Dermis blood vessel endothelial cell (primary cell): ENCODE measurements around the gene FFAR1. TPM values are rescaled to one million over a fixed set of nuclear protein-coding genes. Genes with fewer than 3 reads are reported as not detected.
"Not testable (repeated sequence)": the region's sequence is repeated elsewhere in the genome, so short reads cannot be mapped to it uniquely, and the experiment has no call there.

ENCODE experiments used
- DNase-seq: peaks from one replicate; pipeline ENCODE4 v3.0.0; 2010
- total RNA-seq: library from RNA; depleted of rRNA; stranded (reverse); fragments of >200 nt; gene quantifications from 2 replicates; pipeline ENCODE4 v1.2.3, GENCODE V29; 2014

Gene FFAR1
- total RNA-seq, 1 donor from 2014 or later: not detected

DNA sequence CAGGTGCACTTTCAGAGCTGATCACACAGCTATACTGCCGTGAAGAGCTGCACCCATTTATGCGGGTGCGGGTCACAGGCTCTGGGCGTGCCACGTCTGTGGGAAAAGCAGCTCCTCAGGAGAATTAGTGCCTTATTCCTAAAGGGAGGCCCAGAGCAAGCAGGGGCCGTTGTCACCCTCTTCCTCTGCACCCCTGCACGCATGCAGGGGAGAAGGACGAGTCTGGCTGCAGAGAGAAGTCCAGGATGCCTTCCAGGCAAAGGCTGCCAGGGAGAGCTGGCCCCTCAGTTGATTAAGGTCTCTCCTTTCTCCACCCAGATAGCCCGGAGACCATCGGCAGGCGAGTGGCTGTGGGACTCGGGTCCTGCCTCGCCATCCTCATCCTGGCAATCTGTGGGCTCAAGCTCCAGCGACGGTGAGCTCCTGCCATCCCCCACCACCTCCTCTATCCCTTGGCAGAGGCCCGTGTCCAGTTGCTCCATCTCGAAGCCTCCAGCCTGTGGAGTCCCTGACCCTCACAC, 3.1 kb upstream of the FFAR1 start:
- DNase-seq: no peak

DNA sequence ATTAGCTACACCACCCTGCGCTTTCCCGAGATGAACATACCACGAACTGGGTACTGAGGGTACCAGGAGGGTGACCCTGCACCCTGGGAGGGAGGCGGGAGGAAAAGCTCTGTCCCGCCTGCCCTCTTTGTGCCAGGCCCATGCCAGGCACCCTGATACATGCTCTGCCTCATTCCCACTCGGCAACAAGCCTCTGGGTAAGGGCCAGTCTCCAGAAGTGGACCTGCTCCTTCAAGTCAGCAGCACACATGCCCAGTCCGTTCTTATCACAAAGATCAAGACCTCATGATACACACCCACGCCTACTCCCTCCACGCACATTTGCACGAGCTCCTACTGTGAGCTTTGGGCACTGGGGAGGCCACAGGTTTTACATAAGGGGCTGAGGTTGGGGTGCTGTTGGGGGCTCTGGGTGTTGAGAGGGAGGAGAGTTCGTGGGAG, 2.0 kb upstream of the FFAR1 start:
- no peak for DNase-seq

DNA sequence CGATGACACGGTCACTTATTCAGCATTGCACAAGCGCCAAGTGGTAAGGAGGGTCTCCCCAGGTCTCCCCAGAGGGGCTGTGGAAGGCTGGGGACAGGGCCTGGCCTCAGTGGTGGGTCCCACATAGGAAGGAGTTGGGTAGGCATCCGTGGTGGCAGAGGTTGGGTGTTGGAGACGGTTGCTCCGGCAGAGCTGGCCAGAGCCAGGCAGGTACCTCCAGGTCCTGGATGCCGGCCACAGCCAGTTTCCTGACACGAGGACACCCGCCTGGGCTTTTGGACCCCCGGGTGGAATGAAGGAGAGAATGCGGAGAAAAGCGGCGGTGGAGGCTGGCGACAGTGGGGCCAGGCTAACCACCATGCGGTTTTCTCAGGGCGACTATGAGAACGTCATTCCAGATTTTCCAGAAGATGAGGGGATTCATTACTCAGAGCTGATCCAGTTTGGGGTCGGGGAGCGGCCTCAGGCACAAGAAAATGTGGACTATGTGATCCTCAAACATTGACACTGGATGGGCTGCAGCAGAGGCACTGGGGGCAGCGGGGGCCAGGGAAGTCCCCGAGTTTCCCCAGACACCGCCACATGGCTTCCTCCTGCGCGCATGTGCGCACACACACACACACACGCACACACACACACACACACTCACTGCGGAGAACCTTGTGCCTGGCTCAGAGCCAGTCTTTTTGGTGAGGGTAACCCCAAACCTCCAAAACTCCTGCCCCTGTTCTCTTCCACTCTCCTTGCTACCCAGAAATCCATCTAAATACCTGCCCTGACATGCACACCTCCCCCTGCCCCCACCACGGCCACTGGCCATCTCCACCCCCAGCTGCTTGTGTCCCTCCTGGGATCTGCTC, 1.3 kb upstream of the FFAR1 start:
- DNase-seq: no peak

DNA sequence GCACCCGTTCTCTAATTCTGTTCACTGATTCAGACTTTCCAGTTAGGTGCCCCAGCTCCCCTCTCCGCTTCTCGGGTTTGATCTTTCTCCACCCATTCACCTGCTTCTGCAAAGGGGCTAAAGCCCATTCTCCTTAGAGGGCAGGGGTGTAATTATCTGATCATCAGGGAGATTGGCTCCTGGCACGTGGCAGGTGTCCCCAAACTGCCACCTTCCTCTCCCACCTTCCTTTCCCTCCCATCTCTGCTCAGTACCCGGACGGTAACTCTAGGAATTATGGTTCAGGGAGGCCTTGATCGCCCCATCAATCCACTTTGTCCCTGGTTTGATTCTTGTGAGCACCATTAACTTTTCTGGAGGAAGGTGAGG, 212 bp downstream of the FFAR1 start:
- DNase-seq: no peak

DNA sequence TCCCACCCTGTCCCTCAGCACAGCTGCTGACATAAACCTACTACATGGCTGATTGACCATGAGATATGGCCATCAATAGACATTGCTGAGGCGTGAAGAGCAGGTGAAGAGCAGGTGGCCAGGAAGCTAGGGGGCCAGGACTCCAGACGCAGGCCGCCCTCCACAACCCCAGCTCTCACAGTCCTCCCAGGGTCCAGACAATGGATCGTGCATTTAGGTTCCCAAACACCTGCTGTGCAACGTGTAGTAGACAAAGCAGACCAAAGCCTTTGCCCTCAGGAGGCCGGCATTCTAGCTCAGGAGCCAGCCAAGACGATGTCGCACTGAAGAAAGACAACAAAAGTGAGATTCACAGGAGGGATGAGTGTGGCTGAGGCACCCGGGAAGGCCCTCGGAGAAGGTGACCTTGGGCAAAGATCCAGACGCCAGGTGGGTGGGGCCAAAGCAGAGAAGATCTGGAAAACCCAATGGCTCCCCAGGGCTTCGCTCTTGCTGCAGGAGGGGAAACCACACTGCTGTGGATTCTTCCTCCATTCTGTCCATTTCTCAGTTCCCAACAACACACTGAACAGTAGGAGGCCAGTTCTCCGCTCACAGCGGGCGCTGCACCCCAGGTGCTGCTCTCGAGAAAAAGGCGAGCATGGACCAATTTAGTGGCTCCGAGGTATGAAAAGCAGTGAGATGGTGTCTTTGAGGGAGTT, 1.4 kb downstream of the FFAR1 start:
- no peak for DNase-seq

DNA sequence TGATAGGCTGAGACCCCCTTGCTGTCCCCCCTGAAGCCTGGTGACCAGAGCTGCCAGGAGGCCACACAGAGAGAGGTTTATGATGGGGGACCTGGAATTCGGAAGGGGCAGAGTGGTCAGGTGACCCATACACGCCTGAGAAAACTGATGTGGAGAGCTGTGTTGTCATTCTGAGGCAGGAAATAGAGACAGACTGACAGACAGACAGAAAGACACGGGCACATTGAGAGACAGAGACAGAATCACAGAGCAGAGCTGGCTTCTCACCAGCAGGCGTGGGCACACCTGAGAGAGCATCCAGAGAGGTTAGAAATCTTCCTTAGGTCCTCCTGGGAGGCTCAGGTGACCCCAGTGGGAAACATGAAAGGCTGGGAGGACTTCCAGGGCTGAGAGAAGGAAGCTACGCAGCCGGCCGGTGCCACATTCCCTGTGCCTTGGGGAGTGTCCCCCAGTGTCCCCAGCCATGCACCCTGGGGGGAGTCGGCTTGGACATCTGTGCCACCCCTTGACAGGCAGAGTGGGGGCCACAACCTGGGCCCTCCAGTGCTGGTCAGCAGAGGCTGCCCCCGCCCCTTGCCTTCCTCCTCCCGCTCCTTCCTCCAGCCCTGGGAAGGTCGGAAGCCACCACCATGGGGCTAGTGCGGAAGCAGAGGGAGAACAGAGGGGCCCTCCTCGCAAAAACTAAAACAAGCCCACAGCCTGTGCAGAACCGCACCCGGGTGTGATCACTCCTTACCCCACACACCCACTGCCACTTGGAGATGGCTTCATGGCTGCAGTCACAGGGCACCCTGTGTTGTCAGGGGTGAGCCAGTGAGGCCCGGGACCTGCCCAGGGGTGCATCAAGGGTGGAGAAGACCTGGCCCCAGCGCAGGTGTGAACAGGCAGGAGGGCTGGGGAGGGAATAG, 2.2 kb downstream of the FFAR1 start:
- DNase-seq: no peak

DNA sequence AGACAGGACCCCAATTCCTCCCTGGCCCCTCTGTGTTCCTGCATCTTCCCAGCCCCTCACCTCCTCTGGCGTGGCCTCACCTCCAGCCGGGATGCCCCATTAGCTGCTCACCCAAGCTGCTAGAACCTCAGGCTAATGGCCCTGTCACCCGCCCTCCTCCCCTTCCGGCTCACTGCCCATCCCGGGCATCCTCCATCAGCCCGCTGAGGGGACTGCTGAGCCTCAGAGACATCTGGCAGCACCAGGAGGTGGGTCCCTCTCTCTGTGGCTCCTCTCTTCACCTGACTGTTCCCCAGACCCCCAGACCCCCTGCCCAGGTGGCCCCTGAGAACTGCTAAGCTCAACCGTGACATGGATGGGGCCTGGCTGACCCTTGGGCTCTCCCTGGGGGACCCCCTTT, 2.9 kb downstream of the FFAR1 start:
- no peak for DNase-seq

DNA sequence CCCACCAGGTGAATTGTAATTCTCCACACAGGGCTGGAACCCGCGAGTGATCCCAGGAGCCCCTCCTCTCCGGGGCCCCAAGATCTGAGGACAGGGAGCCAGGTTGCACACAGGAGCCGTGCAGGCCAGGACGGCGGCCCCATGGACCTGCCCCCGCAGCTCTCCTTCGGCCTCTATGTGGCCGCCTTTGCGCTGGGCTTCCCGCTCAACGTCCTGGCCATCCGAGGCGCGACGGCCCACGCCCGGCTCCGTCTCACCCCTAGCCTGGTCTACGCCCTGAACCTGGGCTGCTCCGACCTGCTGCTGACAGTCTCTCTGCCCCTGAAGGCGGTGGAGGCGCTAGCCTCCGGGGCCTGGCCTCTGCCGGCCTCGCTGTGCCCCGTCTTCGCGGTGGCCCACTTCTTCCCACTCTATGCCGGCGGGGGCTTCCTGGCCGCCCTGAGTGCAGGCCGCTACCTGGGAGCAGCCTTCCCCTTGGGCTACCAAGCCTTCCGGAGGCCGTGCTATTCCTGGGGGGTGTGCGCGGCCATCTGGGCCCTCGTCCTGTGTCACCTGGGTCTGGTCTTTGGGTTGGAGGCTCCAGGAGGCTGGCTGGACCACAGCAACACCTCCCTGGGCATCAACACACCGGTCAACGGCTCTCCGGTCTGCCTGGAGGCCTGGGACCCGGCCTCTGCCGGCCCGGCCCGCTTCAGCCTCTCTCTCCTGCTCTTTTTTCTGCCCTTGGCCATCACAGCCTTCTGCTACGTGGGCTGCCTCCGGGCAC, 3.9 kb downstream of the FFAR1 start:
- DNase-seq: no peak

DNA sequence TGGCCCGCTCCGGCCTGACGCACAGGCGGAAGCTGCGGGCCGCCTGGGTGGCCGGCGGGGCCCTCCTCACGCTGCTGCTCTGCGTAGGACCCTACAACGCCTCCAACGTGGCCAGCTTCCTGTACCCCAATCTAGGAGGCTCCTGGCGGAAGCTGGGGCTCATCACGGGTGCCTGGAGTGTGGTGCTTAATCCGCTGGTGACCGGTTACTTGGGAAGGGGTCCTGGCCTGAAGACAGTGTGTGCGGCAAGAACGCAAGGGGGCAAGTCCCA, 4.4 kb downstream of the FFAR1 start:
- DNase-seq: no peak

DNA sequence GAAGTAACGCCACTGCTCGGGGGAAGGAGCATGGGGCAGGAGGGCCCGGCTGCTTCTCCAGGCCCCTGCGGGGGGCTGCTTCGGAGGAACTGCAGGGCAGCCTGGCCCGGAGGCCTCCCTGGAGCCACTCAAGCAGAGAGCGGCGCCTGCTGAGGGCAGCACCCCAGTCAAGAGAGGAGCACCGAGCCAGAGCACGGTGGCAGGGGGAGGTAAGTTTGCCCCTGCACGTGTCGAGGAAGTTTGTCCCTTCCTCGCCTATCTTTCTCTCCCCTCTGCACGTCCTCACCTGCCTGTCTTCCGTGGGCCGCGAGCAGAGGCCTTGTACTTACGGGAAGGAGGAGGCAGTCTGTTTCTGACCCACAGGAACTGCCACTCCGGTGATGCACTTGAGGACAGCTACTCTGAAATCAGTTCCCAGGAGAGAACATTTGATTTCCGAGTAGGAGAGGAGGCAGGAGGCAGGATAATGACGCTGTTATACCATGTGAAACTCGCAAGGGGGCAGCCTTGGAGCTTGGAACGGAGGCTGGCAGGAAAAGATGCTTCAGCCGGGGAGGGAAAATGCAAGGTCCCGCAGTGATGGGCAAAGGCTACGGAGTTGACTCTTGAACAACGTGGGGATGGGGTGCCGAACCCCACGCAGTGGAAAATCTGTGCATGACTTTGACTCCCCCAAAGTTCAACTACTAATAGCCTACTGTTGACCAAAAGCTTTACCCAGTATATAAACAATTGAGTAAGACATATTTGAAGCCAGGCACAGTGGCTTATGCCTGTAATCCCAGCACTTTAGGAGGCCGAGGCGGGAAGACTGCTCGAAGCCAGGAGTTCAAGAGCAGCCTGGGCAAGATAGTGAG, 5.0 kb downstream of the FFAR1 start:
- peak; percentile 85 for DNase-seq

DNA sequence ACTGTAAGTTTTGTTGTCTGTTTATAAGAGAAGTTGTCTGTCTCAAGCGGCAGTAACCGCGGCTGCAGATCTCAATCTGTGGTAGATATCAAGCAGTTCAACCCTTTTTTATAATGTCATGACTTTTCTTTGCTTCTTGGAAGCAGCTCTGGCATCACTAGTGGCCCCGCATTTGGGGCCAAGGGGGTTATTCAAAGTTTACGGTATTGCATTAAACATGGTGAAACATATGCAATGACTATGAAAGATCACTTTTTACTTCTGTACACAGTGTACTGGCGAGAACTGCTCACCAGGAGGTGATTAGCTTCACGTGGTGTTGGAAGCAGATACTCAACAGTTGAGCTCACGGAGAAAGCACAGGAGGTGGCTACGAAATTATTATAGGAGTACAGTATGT, 5.9 kb downstream of the FFAR1 start:
- no peak for DNase-seq

DNA sequence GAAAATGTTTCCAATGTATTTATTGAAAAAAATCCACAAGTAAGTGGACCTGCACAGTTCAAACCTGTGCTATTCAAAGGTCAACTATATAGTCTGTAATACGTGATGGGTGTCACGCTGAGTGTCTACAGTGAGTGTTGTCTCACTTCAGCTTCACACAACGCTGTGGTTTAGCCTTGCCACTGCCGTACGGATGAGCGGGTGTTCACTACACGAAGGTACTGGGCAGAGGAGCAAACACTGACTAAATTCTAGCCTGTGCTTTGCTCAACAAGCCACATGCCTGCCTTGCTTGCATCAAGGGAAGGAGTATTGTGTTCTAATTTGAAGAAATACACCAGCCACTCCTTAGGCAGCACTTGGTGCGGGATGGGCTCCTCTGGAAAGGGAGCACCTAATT, 7.2 kb downstream of the FFAR1 start:
- DNase-seq: no peak

DNA sequence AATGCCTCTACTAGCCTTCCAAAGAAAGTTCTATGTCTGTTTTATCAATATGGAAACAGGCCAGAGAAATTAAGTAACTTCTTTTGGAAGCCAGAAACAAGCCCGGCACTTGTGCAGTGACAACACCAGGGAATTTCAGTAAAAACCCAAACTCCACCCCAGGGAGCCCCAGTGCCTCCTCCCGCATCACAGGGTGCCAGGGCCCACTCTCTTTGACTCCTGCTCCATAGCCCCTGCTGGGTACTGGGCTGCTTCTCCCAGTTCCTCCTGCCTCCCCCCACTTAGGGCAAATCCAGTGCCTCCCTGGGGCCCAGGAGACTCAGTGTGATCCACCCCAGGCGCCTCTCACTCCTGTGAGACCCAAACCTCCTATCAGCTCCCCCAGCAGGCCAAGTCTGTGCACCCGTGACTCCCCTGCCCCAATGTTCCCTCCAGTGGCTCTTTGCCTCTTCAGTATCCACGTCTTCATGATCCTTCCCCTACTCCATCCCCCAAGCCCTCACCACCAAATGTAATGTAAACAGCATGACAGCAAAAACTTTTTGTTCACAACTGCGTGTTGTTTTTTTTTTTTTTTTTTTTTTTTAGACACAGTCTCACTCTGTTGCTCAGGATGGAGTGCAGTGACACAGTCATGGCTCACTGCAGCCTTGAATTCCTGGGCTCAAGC, 8.2 kb downstream of the FFAR1 start:
- no peak for DNase-seq

DNA sequence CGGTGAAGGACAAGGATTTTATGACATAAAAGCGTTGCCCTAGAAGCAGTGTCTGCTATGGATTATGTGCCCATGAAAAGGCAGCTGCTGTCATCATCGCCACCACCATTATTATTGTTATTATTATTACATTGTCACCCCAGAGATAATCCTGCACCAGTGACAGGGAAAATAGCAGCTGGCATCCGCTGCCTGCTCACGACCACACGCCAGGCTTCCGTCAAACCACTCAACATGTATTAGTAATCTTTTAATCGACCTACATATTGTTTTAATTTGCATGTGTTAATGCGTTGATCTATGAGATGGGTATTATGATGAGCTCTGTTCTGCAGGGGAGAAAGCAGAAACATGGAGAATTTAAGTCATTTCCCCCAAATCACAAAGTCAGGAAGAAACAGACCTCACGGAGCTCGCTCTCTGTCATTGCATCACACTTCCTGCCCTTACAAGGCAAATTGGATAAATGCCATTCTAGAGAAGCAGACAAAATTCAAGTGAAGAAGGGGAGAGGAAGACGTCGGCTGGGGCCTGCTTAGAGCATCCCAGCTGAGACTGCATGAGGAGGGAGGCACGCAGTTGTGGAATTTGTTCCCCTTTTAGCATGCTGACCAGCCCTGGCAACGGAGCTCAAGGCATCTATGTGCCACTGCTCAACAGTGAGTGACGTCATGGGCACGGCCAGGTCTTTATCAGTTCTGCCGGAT, 10.3 kb downstream of the FFAR1 start, which contains the start of gene FFAR3:
Gene FFAR3 (plus strand): TSS at position 594 of the 707 bp plus-strand sequence. CDS start 431 bp downstream, outside the sequence.
- DNase-seq: peak; percentile 51

DNA sequence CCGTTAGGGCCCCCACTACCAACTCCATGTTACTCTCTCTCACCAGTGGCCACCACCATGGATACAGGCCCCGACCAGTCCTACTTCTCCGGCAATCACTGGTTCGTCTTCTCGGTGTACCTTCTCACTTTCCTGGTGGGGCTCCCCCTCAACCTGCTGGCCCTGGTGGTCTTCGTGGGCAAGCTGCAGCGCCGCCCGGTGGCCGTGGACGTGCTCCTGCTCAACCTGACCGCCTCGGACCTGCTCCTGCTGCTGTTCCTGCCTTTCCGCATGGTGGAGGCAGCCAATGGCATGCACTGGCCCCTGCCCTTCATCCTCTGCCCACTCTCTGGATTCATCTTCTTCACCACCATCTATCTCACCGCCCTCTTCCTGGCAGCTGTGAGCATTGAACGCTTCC, 11.1 kb downstream of the FFAR1 start:
- not testable (repeated sequence) for DNase-seq

DNA sequence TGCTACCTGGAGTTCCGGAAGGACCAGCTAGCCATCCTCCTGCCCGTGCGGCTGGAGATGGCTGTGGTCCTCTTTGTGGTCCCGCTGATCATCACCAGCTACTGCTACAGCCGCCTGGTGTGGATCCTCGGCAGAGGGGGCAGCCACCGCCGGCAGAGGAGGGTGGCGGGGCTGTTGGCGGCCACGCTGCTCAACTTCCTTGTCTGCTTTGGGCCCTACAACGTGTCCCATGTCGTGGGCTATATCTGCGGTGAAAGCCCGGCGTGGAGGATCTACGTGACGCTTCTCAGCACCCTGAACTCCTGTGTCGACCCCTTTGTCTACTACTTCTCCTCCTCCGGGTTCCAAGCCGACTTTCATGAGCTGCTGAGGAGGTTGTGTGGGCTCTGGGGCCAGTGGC, 11.7 kb downstream of the FFAR1 start:
- DNase-seq: not testable (repeated sequence)

DNA sequence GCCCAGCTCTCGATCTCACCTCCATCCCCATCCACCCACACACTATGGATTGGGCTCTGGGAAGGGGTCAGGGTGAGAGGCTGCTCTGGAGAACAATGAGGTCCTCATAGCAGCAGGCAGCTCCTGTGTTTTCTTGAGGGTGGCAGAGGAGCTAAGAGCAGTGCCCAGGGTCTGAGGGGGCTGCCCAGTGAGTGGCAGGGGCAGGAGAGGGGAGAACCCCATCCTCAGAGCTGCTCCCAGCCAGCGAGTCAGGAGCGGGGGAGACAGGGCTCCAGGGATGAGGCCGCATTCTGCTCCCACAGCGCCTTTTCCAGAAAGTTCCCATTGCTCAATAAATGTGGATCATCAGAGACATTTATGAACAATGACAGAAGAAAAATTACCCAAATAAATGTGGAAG, 12.4 kb downstream of the FFAR1 start:
- DNase-seq: not testable (repeated sequence)

DNA sequence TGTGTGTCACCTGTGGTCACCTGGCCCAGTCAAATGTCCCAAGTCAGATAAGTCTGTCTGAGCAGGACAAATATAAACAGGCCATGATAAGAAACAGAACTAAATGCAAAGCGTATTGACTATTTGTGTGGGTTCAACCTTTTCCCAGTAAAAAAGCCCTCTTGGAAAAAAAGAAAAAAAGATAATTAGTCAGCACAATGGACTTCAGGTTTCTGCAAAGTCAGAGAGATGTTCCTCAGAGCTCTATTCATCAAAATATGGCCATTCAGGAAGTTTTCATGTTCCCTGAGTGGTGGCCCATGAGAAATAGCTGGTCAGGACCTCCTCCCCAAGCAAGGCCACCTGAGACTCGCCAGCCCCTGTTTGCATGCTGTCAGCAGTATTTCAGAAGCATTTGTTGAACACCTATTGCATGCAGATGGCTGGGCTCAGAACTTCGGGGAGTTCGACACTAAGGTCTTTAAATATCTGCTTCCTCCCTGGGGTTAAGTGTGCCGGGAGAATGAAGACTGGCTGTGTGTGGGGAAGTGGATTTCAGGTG, 13.2 kb downstream of the FFAR1 start:
- no peak for DNase-seq

DNA sequence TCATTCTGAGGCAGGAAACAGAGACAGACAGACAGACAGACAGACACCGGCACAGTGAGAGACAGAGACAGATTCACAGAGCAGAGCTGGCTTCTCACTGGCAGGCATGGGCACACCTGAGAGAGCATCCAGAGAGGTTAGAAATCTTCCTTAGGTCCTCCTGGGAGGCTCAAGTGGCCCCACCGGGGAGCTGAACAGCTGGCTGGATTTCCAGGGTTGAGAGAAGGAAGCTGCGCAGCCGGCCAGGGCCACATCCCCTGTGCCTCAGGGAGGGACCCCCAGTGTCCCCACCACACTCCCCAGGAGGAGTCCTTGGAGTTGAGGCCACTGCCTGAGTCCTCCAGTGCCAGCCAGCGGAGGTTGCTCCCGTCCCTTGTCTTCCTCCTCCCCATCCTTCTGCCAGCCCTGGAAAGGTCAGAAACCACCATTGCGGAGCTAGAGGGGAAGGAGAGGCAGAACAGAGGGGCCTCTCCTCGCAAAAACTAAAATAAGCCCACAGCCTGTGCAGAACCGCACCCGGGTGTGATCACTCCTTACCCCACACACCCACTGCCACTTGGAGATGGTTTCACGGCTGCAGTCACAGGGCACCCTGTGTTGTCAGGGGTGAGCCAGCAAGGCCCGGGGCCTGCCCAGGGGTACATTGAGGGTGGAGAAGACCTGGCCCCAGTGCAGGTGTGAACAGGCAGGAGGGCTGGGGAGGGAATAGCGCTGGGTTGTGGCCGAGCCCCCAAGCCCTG, 14.7 kb downstream of the FFAR1 start:
- DNase-seq: no peak
